ENCODE data around the gene GNL3L. TPM values are rescaled to one million over a fixed set of nuclear protein-coding genes. Genes with fewer than 3 reads are reported as not detected.
A peak's percentile ranks its signal among the peaks of the same experiment; 100 is the strongest.
"Not testable (repeated sequence)": the region's sequence is repeated elsewhere in the genome, so short reads cannot be mapped to it uniquely, and the experiment has no call there.

GNL3L gene, protein sequence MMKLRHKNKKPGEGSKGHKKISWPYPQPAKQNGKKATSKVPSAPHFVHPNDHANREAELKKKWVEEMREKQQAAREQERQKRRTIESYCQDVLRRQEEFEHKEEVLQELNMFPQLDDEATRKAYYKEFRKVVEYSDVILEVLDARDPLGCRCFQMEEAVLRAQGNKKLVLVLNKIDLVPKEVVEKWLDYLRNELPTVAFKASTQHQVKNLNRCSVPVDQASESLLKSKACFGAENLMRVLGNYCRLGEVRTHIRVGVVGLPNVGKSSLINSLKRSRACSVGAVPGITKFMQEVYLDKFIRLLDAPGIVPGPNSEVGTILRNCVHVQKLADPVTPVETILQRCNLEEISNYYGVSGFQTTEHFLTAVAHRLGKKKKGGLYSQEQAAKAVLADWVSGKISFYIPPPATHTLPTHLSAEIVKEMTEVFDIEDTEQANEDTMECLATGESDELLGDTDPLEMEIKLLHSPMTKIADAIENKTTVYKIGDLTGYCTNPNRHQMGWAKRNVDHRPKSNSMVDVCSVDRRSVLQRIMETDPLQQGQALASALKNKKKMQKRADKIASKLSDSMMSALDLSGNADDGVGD
- total RNA-seq, result 21.2 TPM

DNA sequence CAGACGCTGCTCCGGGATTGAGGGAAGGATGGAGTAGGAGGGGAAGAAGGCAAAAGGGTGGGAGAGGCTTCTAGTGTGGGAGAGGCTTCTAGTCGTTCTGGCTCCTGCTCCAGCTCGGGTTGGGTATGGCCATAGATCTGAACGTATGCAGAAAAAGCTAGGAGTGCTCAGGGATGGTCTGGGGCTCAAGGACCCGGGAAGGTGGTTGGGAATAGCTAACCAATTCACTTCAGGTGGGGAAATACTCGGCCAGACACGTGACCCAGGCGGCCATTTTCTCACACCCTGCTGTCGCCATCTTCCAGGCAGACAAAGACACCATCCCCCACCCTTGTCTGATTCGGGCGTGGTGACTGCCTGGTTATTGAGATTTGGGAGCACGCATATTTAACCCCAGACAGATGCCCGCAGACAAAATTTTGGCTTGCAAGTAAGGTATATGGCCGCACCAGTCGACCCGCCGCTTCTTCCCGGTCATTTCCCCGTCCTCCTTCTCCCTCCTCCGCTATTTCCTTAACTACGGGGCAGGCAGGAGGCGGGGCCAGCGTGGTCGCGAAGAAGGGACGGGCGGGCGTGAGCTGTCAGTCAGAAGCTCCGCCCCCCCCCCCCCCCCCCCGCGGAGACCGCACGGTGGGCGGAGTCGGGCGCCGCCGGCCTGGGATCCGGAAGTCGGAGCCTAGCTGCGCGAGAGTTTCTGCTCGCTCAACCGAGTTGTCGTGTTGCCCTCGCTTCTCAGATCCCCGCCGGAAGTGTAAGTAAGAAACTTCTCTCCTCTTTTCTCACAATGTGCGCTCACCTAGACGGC, at the start of gene GNL3L:
GNL3L (plus strand) TSS at position 668 of the 805 bp plus-strand sequence. CDS start 2,348 bp downstream, outside the sequence.
- H3K9me3 ChIP-seq (ENCODE audit: low read depth, low read length), result no peaks in the 10 kb centered on the region
- H3K27me3 ChIP-seq (ENCODE audit: insufficient read depth, low read length), result no peaks in the 10 kb centered on the region
- peak within 1 kb of the TSS; percentile 86 for H3K4me3 ChIP-seq (ENCODE audit: low read length)
- H3K4me1 ChIP-seq (ENCODE audit: insufficient read depth, low read length), result peaks cover 31% of the 10 kb centered on the region

DNA sequence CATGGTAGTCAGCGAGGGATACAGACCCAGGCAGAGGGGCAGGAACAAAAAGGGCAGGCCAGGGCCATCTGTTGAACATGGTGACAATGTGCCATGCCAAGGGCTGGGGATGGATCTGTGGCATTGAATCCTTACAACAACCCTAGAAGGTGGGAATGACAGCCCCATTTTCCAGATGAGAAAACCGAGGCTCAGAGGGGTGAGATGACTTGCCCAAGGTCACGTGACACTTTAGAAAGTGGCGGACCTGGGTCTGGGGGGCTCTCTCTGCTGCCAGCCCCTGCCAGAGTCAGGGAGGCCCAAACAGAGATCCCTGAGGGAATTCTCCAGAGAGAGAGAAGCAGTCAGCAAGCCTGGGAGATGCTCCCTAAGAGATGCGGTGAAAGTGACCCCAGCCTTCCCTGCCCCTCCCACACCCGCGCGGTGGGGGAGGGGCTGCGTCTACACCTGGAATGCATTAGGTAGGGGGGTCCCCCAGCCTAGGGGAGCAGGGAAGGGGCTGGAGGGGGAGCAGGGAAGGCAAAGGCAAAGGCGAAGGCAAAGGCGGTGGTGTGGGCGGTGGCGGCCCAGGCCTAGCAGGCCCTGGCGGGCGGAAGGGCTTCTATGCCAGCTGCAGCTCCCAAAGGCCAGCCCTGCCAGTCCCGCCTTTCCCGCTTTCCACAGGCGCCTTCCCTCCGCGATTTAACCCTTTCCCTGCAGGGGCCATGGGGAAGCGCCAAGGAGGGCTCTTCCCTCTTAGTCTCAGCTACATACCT, 47.0 kb upstream of the GNL3L start:
- H3K27me3 ChIP-seq (ENCODE audit: insufficient read depth, low read length), result no peaks in the 10 kb centered on the region

DNA sequence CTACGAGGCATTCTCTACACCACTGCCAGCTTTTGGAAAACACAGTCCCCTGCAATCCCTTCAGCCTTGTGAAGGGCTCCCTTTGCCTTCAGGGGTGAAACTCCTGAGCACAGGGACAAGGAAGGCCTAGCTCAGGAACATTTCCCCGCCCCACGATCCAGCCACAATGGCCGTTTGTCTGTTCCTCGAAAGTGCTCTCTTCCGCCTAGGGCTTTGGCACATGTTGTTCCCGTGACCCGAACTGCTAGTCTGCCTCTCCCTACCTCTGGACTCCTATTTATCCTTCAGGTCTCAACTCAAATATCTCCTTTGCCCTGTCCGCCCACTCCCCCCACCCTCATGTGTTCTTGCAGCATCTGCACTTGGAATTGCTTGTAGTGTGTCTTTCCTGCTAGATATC, 46.1 kb upstream of the GNL3L start:
- Histone ChIP-seq H3K4me1 (ENCODE audit: insufficient read depth, low read length) (no peaks in the 10 kb centered on the region), H3K9me3 (ENCODE audit: low read depth, low read length) (no peaks in the 10 kb centered on the region)

More for the DNA sequence above, 47.0 kb upstream of the GNL3L start:
- no peak overlapping the region for H3K4me3 ChIP-seq (ENCODE audit: low read length)
- H3K9me3 ChIP-seq (ENCODE audit: low read depth, low read length), result no peaks in the 10 kb centered on the region
- no peaks in the 10 kb centered on the region for H3K4me1 ChIP-seq (ENCODE audit: insufficient read depth, low read length)

DNA sequence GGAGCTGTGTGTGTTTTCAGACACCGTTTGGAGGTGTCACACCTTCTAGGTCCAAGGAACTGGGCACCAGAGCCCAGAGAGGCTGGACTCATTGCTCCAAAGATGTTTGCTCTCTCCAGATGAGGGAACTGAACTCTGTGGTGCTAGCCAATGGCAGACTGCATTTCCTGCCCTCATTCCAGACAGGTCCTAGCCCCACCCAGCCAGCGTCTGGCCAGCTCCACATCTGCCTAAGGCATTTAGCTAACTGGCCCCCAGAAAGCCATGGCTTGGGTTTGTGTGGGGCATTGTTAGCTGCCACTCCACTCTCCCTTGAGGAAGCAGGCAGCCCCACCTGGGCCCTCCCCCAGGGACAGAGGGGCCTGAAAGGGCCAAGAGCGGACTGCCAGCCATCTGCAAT, 45.4 kb upstream of the GNL3L start:
- Histone ChIP-seq H3K27me3 (ENCODE audit: insufficient read depth, low read length) (no peaks in the 10 kb centered on the region), H3K4me3 (ENCODE audit: low read length) (no peak overlapping the region), H3K4me1 (ENCODE audit: insufficient read depth, low read length) (no peaks in the 10 kb centered on the region), H3K9me3 (ENCODE audit: low read depth, low read length) (no peaks in the 10 kb centered on the region)

More for the DNA sequence above, 46.1 kb upstream of the GNL3L start:
- Histone ChIP-seq H3K4me3 (ENCODE audit: low read length) (no peak overlapping the region), H3K27me3 (ENCODE audit: insufficient read depth, low read length) (no peaks in the 10 kb centered on the region)

DNA sequence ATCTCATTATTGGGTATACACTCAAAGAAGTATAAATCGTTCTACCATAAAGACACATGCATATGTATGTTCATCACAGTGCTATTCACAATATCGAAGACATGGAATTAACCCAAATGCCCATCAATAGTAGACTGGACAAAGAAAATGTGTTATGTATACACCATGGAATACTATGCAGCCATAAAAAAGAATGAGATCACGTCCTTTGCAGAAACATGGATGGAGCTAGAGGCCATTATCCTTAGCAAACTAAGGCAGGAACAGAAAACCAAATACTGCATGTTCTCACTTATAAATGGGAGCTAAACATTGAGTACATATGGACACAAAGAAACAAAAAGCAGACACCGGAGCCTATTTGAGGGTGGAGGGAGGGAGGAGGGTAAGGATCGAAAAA, 40.2 kb upstream of the GNL3L start:
- H3K9me3 ChIP-seq (ENCODE audit: low read depth, low read length); H3K27me3 ChIP-seq (ENCODE audit: insufficient read depth, low read length); H3K4me3 ChIP-seq (ENCODE audit: low read length); H3K4me1 ChIP-seq (ENCODE audit: insufficient read depth, low read length): not testable (repeated sequence)

DNA sequence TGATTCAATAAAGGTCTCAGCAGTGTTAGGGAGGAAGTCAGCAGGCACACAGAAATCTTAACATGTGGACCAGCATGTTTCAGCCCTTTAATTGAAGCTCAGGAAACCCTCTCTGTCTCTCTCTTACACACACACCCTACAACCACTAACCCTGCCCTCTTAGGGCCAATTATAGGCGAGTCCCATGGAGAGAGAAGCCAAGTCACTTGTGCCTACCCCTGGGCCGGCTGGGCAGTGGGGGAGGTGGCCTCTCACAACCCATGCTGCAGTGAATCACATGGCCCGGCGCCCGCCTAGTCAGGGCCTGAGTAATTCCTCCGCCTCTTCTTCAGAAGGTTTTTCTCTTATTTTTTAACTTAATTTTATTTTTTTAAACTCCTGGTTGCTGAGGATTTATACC, 37.7 kb upstream of the GNL3L start:
- Histone ChIP-seq H3K9me3 (ENCODE audit: low read depth, low read length) (no peaks in the 10 kb centered on the region), H3K27me3 (ENCODE audit: insufficient read depth, low read length) (peaks cover 13% of the 10 kb centered on the region), H3K4me1 (ENCODE audit: insufficient read depth, low read length) (no peaks in the 10 kb centered on the region), H3K4me3 (ENCODE audit: low read length) (no peak overlapping the region)

DNA sequence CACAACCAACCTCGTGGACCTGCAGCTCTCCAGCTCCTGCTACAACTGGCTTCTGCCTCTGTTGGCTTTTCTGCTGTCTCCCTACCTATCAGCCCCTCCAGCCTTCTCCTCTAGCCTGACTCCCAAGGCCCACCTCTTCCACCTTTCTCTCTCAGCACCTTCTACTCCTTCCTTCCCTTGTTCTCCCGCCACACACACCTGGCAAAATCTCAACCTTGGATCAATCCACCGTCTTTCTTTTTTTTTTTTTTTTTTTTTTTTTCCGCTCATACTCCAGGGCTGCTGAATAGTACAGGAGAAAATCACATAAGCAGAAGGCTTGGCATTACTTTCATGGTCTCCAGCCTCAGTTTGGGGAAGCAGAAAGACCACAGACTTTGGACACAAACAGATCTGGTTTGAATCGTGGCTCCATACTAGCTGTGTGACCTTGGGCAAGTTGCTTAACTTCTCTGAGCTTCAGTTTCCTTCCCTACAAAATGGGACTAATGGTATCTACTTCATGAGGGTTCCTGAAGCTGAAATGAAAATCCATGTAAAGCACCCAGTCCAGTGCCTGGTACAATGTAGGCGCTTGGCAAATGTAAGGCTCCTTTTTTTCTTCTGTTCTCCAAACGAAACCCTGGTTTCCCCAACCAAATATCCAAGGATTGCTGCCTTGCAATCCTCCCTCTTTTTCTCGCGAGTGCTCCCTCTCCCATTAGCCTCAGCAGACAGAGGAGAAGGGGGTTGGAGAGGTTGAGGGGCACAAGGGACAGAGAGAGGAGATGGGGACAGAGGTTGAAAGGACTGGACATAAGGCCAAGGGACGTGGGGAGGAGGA, 35.6 kb upstream of the GNL3L start:
- Histone ChIP-seq H3K27me3 (ENCODE audit: insufficient read depth, low read length) (peaks cover 13% of the 10 kb centered on the region), H3K4me3 (ENCODE audit: low read length) (no peak overlapping the region), H3K4me1 (ENCODE audit: insufficient read depth, low read length) (no peaks in the 10 kb centered on the region), H3K9me3 (ENCODE audit: low read depth, low read length) (no peaks in the 10 kb centered on the region)

DNA sequence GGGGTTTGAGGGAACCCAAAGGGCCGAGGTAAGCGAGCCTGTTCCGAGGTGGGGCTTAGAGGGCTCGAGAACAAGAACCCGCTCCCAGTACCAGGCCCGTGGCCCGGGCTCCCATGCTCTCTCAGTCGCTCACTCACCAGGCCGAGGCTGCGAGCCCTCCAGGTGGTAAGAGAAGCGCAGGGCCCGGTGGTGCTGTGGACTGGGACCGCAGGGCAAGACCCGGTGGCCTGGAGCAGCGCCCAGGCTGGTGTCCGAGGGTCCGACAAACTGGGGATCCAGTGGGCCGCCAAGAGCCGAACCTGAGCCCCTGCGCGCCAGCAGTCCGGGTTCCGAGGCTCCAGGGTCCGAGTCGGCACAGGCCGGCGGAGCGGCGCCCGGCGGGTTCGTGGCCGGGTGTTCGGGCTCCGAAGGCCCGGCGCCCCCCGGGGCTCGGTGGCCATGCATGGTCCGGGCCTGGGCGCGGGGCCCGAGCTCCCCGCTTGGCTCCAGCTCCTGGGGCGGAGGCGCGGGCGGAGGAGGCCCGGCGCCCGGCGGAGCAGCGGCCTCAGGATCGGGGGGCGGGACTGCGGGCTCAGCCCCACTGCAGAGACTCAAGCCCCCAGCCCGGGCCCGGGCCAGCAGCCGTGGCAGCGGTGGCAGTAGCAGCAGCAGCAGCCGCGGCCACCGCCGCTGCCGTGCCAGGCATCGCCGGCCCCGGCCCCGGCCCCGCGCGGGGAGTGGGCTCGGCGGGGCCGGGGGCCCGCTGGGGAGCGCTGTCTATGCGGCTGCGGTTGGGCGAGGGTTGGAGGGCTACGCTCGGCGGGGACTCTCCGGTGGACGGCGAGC, 34.8 kb upstream of the GNL3L start:
- no peaks in the 10 kb centered on the region for H3K4me1 ChIP-seq (ENCODE audit: insufficient read depth, low read length)
- H3K27me3 ChIP-seq (ENCODE audit: insufficient read depth, low read length), result peaks cover 13% of the 10 kb centered on the region
- H3K4me3 ChIP-seq (ENCODE audit: low read length), result no peak overlapping the region
- no peaks in the 10 kb centered on the region for H3K9me3 ChIP-seq (ENCODE audit: low read depth, low read length)

DNA sequence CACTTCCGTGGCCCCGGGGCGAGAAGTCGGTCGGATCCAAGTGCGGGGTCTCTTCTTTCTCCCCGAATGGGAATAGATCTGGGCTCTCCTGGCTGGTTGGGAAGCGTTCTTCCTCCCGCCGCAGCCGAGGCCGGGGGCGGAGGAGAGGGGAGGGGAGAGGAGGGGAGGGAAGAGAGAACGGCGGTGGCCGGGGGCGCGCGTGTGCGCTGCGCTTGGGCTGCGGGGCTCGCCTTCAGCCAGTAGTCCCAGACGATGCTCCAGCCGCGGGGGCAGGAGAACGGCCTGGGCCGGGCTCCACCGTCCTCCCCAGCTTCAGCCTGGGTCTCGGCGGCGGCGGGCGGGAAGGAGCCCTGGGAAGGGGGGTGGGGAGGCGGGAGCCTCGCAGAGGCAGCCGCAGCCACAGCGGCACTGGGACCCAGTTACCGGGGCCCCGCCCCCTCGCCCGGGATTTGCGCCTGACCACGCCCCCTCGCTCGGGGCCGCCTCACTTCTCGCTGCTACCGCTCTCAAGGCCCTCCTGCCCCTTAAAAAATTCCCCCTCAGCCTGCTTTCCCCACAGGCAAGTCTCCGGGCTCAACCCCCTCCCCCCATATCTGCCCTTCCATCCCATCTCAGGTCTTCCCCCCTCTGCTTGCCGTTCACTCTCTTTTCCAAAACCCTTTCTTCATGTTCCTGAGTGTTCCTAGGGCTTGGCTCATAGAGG, 34.1 kb upstream of the GNL3L start, which contains the start of gene FGD1:
FGD1 (minus strand) TSS at position 421 of the 703 bp plus-strand sequence. CDS start 802 bp downstream, outside the sequence.
- Histone ChIP-seq H3K4me1 (ENCODE audit: insufficient read depth, low read length) (no peaks in the 10 kb centered on the region), H3K9me3 (ENCODE audit: low read depth, low read length) (no peaks in the 10 kb centered on the region), H3K27me3 (ENCODE audit: insufficient read depth, low read length) (peaks cover 13% of the 10 kb centered on the region), H3K4me3 (ENCODE audit: low read length) (no peak within 1 kb of the TSS)

DNA sequence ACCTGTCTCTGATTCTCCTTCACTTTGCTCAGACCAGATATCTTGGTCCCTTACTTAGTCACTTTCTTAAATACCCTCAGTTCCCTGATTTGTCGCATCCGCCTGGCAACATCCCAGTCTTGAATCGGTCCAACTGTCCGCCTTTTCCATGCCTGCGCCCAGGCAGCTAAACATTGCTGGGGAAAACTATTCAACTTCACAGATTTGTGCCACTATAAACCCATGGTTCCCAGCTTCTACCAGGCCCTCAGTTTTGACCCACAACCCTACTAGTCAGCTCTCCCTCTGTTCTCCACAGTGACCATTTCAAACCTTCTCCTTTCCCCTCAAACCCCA, 33.5 kb upstream of the GNL3L start:
- no peaks in the 10 kb centered on the region for H3K4me1 ChIP-seq (ENCODE audit: insufficient read depth, low read length)
- H3K27me3 ChIP-seq (ENCODE audit: insufficient read depth, low read length), result peaks cover 13% of the 10 kb centered on the region
- H3K4me3 ChIP-seq (ENCODE audit: low read length), result no peak overlapping the region
- H3K9me3 ChIP-seq (ENCODE audit: low read depth, low read length), result no peaks in the 10 kb centered on the region

DNA sequence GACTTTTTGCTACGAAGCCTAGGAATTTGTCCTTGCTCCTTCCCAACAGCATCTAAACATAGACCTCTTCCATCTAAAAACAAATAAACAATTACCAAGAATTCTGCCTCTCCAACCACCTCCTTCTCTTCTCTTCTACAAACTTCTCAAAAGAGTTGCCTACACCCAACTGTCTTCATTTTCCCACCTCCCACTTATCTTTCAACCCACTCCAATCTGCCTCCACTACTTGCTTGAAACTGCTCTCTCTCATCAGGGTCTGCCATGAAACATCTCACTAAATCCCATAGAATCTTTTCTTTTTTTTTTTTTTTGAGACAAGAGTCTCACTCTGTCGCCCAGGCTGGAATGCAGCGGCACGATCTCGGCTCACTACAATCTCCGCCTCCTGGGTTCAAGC, 33.1 kb upstream of the GNL3L start:
- no peaks in the 10 kb centered on the region for H3K4me1 ChIP-seq (ENCODE audit: insufficient read depth, low read length)

DNA sequence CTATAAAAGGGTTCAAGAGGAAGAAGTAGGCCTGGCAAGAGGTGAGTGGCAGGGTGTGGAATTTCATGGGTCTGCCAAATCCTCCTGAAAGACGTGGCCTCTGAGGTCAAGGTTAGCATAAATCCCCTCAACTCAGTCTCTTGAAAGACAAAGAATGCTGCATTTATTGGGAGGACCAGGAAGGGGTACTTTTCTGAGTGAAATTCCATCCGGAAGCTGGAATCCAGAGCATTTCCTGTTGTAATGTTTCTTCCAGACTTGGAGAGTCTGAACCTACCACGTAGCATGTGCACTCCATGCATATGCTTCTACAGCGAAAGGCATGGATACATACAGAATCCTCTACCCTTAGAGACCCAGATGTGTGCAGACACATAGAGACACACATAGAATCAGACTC, 20.6 kb upstream of the GNL3L start:
- Histone ChIP-seq H3K27me3 (ENCODE audit: insufficient read depth, low read length) (no peaks in the 10 kb centered on the region), H3K4me1 (ENCODE audit: insufficient read depth, low read length) (no peaks in the 10 kb centered on the region), H3K4me3 (ENCODE audit: low read length) (no peak overlapping the region), H3K9me3 (ENCODE audit: low read depth, low read length) (no peaks in the 10 kb centered on the region)

More for the DNA sequence above, 33.1 kb upstream of the GNL3L start:
- Histone ChIP-seq H3K4me3 (ENCODE audit: low read length) (no peak overlapping the region), H3K27me3 (ENCODE audit: insufficient read depth, low read length) (peaks cover 13% of the 10 kb centered on the region), H3K9me3 (ENCODE audit: low read depth, low read length) (no peaks in the 10 kb centered on the region)

DNA sequence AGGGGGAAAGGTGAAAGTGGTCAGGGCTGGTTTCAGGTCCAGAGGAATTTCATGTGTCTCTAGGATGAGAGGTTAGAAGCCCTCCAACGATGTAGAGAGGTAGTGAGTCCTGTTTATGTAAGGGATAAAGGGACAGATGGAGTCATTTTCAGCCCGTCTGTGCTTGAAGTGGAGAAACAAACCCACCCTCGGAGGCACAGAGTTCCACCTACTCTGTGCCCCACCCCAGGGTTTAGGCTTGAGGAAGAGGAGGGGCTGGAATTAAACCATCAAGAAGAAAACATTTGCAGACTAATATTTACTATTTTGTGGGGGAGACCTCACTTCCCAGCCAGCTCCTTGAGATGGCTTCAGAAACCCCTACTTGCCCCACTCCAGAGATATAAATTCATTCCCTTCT, 868 bp upstream of the GNL3L start:
- Histone ChIP-seq H3K4me3 (ENCODE audit: low read length) (no peak overlapping the region), H3K4me1 (ENCODE audit: insufficient read depth, low read length) (peaks cover 26% of the 10 kb centered on the region), H3K9me3 (ENCODE audit: low read depth, low read length) (no peaks in the 10 kb centered on the region), H3K27me3 (ENCODE audit: insufficient read depth, low read length) (no peaks in the 10 kb centered on the region)

Measured in mononuclear cell (primary cell).